ENCODE results near the gene ADCY2. TPM values are rescaled to one million over a fixed set of nuclear protein-coding genes. Genes with fewer than 3 reads are reported as not detected.

ADCY2 gene
- polyA plus RNA-seq, 2 donors: 0.06 to 0.76 TPM

DNA sequence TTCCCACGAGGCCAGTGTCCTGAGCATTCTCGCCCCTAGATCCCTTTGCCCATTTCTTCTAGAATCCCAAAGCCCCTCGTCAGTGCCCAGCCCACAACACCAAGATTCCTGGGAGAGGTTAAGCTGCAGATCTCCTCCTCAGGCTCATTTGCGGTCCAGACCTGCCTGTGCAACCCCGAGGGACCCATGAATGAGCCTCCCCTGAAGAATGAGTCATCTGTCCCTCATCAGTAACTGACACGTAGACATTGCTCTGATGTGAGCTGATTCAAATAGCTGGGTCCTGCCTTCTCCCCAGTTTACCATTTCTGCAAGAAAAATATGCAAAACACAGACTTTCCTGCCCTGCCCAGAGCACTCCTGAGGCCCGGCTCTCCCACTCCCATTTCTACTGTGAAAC lies 92.8 kb downstream of the ADCY2 start:
- 77 to 82% methylated on average over 7 of the region's 7 CpGs for WGBS, 2 donors
- Histone ChIP-seq H3K4me1 (ENCODE audit: control insufficient read depth in 2 of 2, insufficient read depth in 2 of 2, low read length in 1 of 2) (peaks cover 0 to 1% of the 10 kb centered on the region in 2 donors), H3K36me3 (ENCODE audit: control insufficient read depth in 2 of 2, insufficient read depth in 2 of 2, low read length in 1 of 2) (no peaks in the 10 kb centered on the region), H3K4me3 (ENCODE audit: low read depth in 1 of 2, low read length in 2 of 2) (no peak overlapping the region), H3K27ac (ENCODE audit: low read depth in 2 of 2, low read length in 1 of 2) (no peak overlapping the region), H3K27me3 (ENCODE audit: control insufficient read depth in 1 of 2, insufficient read depth in 2 of 2, low read length in 2 of 2) (no peaks in the 10 kb centered on the region), H3K9me3 (ENCODE audit: control insufficient read depth in 2 of 2, insufficient read depth in 1 of 2, low read depth in 1 of 2, low read length in 1 of 2) (peaks cover 0 to 1% of the 10 kb centered on the region in 2 donors)

DNA sequence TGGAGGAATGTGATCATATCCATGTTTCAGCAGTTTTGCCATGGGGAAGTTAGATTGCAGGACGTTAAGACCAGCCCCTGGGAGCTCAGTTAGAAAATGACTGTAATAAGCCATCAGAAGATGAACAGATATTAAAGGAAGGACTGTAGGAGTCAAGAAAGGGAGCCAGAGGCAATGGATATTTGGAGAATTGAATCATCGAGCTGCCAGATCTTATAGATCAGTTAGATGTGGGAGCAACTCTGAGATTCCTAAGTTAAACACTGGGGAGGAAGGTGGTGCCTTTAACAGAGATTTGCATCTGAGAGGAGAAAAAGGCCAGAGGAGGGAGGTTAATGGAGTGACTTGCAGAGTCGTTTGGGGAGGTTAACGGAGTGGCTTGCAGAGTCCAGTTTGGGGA lies 96.4 kb downstream of the ADCY2 start:
- Histone ChIP-seq H3K9me3 (ENCODE audit: control insufficient read depth in 2 of 2, insufficient read depth in 1 of 2, low read depth in 1 of 2, low read length in 1 of 2) (peaks cover 0 to 1% of the 10 kb centered on the region in 2 donors), H3K27ac (ENCODE audit: low read depth in 2 of 2, low read length in 1 of 2) (no peak overlapping the region), H3K4me3 (ENCODE audit: low read depth in 1 of 2, low read length in 2 of 2) (no peak overlapping the region), H3K36me3 (ENCODE audit: control insufficient read depth in 2 of 2, insufficient read depth in 2 of 2, low read length in 1 of 2) (no peaks in the 10 kb centered on the region), H3K27me3 (ENCODE audit: control insufficient read depth in 1 of 2, insufficient read depth in 2 of 2, low read length in 2 of 2) (no peaks in the 10 kb centered on the region), H3K4me1 (ENCODE audit: control insufficient read depth in 2 of 2, insufficient read depth in 2 of 2, low read length in 1 of 2) (peaks cover 0 to 4% of the 10 kb centered on the region in 2 donors)
- 75 to 76% methylated on average over 4 of the region's 4 CpGs for WGBS, 2 donors

DNA sequence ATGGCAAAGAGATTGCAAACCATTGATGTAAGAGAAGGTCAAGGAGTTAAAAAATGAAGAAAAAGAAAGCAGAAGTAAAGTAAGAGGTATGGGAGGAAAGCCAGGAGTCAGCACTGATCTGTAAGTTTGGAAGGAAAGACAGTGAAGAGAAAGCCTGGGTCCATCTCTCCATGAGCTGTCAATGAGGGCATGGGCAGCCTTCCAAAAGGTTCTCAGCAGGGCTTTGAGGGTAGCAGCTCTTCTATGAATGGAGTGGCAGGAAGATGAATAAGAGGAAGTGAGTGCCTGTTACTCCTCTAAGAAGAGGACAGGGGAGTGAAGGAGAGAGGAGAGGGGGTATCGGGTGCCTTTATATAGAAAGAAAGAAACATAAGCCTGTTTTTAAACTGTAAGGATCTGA lies 97.1 kb downstream of the ADCY2 start:
- Histone ChIP-seq H3K36me3 (ENCODE audit: control insufficient read depth in 2 of 2, insufficient read depth in 2 of 2, low read length in 1 of 2) (no peaks in the 10 kb centered on the region), H3K4me1 (ENCODE audit: control insufficient read depth in 2 of 2, insufficient read depth in 2 of 2, low read length in 1 of 2) (peaks cover 0 to 4% of the 10 kb centered on the region in 2 donors), H3K27me3 (ENCODE audit: control insufficient read depth in 1 of 2, insufficient read depth in 2 of 2, low read length in 2 of 2) (no peaks in the 10 kb centered on the region), H3K9me3 (ENCODE audit: control insufficient read depth in 2 of 2, insufficient read depth in 1 of 2, low read depth in 1 of 2, low read length in 1 of 2) (peaks cover 0 to 1% of the 10 kb centered on the region in 2 donors), H3K27ac (ENCODE audit: low read depth in 2 of 2, low read length in 1 of 2) (no peak overlapping the region), H3K4me3 (ENCODE audit: low read depth in 1 of 2, low read length in 2 of 2) (no peak overlapping the region)
- WGBS, 2 donors: 95% methylated on average over 1 of the region's 1 CpG

DNA sequence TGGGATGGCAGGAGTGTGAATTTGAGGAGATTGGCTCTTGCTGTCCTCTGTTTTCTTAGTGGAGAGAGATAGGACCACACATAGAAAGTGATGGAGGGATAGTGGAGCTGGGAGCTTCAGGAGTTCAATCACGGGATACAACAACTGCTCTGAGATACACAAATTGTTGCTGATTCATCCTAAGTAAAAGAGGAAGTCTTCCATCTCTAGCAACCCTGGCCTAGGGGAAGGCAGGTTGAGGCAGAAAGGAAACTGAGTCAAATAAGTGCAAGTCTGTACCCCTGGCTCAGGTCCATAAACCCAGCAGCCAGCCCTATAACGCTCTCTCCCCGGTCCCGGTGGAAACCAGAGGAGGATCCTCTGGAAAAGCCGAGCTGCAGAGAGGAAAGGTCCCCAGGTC lies 97.7 kb downstream of the ADCY2 start:
- Histone ChIP-seq H3K4me1 (ENCODE audit: control insufficient read depth in 2 of 2, insufficient read depth in 2 of 2, low read length in 1 of 2) (peaks cover 0 to 4% of the 10 kb centered on the region in 2 donors), H3K36me3 (ENCODE audit: control insufficient read depth in 2 of 2, insufficient read depth in 2 of 2, low read length in 1 of 2) (no peaks in the 10 kb centered on the region), H3K9me3 (ENCODE audit: control insufficient read depth in 2 of 2, insufficient read depth in 1 of 2, low read depth in 1 of 2, low read length in 1 of 2) (peaks cover 0 to 1% of the 10 kb centered on the region in 2 donors), H3K27ac (ENCODE audit: low read depth in 2 of 2, low read length in 1 of 2) (no peak overlapping the region), H3K4me3 (ENCODE audit: low read depth in 1 of 2, low read length in 2 of 2) (no peak overlapping the region), H3K27me3 (ENCODE audit: control insufficient read depth in 1 of 2, insufficient read depth in 2 of 2, low read length in 2 of 2) (no peaks in the 10 kb centered on the region)
- 82 to 92% methylated on average over 5 of the region's 5 CpGs for WGBS, 2 donors

DNA sequence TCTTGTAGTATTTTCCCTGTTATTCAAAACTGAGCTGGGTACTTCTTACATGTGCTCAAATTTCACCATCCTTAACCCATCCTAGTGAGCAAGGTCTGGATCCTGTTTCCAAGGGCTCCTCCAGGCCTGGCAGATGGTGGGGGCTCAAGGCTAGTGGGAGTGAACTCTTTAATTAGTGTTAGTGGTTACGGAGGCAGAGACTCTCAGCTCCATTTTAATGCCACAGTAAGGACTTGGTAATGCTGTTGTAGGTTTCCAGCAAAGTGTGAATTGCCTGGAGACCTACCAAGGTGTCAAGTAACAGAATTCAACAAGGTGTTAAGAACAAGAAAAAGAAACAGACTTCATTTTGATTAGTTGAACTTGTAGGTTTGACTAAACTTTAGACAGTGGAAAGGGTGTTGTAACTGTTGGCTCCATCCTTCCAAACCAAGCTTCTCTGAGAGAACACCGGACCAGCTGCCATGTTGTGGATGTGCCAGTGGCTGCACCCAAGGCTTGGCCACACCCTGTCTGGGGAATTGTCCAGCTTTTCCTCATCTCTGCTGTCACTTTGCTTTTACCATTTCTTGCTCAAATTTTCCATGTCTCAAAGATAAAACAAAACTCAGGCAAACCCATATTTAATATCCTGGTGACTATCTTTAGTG lies 98.7 kb downstream of the ADCY2 start:
- no peaks in the 10 kb centered on the region for H3K27me3 ChIP-seq (ENCODE audit: control insufficient read depth in 1 of 2, insufficient read depth in 2 of 2, low read length in 2 of 2)
- H3K9me3 ChIP-seq (ENCODE audit: control insufficient read depth in 2 of 2, insufficient read depth in 1 of 2, low read depth in 1 of 2, low read length in 1 of 2): peaks cover 0 to under 1% of the 10 kb centered on the region in 2 donors
- peaks cover 0 to 4% of the 10 kb centered on the region in 2 donors for H3K4me1 ChIP-seq (ENCODE audit: control insufficient read depth in 2 of 2, insufficient read depth in 2 of 2, low read length in 1 of 2)
- H3K27ac ChIP-seq (ENCODE audit: low read depth in 2 of 2, low read length in 1 of 2): no peak overlapping the region
- WGBS, 2 donors: 62 to 65% methylated on average over 2 of the region's 2 CpGs
- no peak overlapping the region for H3K4me3 ChIP-seq (ENCODE audit: low read depth in 1 of 2, low read length in 2 of 2)
- H3K36me3 ChIP-seq (ENCODE audit: control insufficient read depth in 2 of 2, insufficient read depth in 2 of 2, low read length in 1 of 2): no peaks in the 10 kb centered on the region

DNA sequence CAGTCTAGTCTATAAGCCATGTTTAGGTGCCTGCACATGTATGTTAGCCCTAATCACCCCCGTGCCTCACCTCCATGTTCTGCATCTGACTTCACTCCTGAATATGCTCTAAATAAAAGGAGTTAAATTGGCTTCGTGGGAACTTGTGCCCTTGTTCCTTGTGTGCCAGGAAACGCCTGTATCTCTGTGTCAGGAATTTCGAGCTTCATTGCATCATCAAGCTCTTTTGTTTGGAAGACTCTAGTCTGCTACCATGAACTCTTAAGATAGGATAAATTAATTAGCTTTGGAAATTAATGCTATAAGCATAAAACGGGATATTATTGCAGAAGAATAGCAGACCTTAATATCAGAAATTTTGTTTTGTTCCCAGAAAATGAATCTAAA lies 99.2 kb downstream of the ADCY2 start:
- H3K27ac ChIP-seq (ENCODE audit: low read depth in 2 of 2, low read length in 1 of 2): no peak overlapping the region
- WGBS, 2 donors: 46 to 48% methylated on average over 5 of the region's 5 CpGs
- H3K27me3 ChIP-seq (ENCODE audit: control insufficient read depth in 1 of 2, insufficient read depth in 2 of 2, low read length in 2 of 2): no peaks in the 10 kb centered on the region
- H3K9me3 ChIP-seq (ENCODE audit: control insufficient read depth in 2 of 2, insufficient read depth in 1 of 2, low read depth in 1 of 2, low read length in 1 of 2): no peaks in the 10 kb centered on the region
- H3K36me3 ChIP-seq (ENCODE audit: control insufficient read depth in 2 of 2, insufficient read depth in 2 of 2, low read length in 1 of 2): no peaks in the 10 kb centered on the region
- H3K4me3 ChIP-seq (ENCODE audit: low read depth in 1 of 2, low read length in 2 of 2): no peak overlapping the region
- H3K4me1 ChIP-seq (ENCODE audit: control insufficient read depth in 2 of 2, insufficient read depth in 2 of 2, low read length in 1 of 2): peaks cover 0 to 4% of the 10 kb centered on the region in 2 donors

DNA sequence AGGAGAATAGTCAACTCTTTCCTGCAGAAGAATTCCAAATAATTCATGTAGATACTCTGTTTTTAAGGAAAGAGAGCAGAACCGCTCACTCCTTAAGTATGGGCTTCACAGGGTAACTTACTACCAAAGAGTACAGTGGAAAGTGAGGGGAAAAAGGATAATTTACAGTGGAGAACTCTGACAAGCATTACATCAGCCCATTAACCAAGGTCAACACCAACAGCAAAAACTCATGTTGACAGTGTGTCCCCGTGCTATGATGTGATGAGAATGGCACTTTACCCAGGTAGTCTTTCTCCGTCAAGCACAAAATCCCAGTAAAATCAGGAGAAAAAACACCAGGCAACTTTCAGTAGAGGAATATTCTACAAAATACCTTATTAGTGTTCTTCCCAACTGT lies 104.3 kb downstream of the ADCY2 start:
- Histone ChIP-seq H3K4me3 (ENCODE audit: low read depth in 1 of 2, low read length in 2 of 2) (no peak overlapping the region), H3K4me1 (ENCODE audit: control insufficient read depth in 2 of 2, insufficient read depth in 2 of 2, low read length in 1 of 2) (no peaks in the 10 kb centered on the region), H3K9me3 (ENCODE audit: control insufficient read depth in 2 of 2, insufficient read depth in 1 of 2, low read depth in 1 of 2, low read length in 1 of 2) (no peaks in the 10 kb centered on the region), H3K27ac (ENCODE audit: low read depth in 2 of 2, low read length in 1 of 2) (no peak overlapping the region), H3K27me3 (ENCODE audit: control insufficient read depth in 1 of 2, insufficient read depth in 2 of 2, low read length in 2 of 2) (no peaks in the 10 kb centered on the region), H3K36me3 (ENCODE audit: control insufficient read depth in 2 of 2, insufficient read depth in 2 of 2, low read length in 1 of 2) (no peaks in the 10 kb centered on the region)
- 86 to 89% methylated on average over 3 of the region's 3 CpGs for WGBS, 2 donors

DNA sequence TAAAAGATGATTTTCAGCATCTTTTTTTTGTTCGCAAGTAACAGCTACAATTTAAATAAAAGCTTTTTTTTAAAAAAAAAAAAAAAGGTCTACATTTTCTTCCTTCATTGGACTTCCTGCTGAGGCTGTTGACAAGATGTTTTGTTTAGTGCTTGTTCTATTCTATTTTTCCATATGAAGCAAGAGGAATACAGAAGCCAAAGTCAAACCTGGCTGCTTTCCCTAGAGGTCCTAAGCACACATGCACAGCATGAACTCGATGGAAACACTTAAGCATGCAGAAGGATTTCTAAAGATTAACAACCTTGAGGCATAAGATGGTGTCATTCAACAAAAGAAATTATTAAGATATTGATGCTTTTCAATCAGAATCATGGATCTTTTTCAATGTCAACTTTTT lies 105.1 kb downstream of the ADCY2 start:
- no peaks in the 10 kb centered on the region for H3K27me3 ChIP-seq (ENCODE audit: control insufficient read depth in 1 of 2, insufficient read depth in 2 of 2, low read length in 2 of 2)
- no peaks in the 10 kb centered on the region for H3K36me3 ChIP-seq (ENCODE audit: control insufficient read depth in 2 of 2, insufficient read depth in 2 of 2, low read length in 1 of 2)
- H3K4me3 ChIP-seq (ENCODE audit: low read depth in 1 of 2, low read length in 2 of 2): no peak overlapping the region
- no peak overlapping the region for H3K27ac ChIP-seq (ENCODE audit: low read depth in 2 of 2, low read length in 1 of 2)
- 71 to 72% methylated on average over 2 of the region's 2 CpGs for WGBS, 2 donors
- no peaks in the 10 kb centered on the region for H3K9me3 ChIP-seq (ENCODE audit: control insufficient read depth in 2 of 2, insufficient read depth in 1 of 2, low read depth in 1 of 2, low read length in 1 of 2)
- H3K4me1 ChIP-seq (ENCODE audit: control insufficient read depth in 2 of 2, insufficient read depth in 2 of 2, low read length in 1 of 2): no peaks in the 10 kb centered on the region

DNA sequence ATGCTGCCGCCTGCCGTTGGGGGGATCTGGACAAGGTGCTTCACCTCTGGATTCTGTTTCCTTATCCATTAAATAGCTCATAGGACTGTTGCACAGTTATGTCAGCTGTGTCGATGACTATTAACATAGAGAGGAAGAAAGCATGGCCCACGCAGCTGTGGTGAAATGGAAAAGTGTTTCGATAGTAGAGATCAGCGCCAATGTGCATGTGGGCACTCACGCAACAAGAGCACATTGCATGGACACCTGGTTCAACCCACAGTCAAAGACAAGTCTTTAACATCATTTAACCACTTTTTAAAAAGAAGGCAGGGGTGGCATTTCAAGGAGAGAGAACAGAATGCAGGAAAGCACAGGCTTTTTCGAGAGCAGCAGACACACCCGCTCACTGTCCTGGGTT lies 107.6 kb downstream of the ADCY2 start:
- Histone ChIP-seq H3K27ac (ENCODE audit: low read depth in 2 of 2, low read length in 1 of 2) (no peak overlapping the region), H3K36me3 (ENCODE audit: control insufficient read depth in 2 of 2, insufficient read depth in 2 of 2, low read length in 1 of 2) (no peaks in the 10 kb centered on the region), H3K4me3 (ENCODE audit: low read depth in 1 of 2, low read length in 2 of 2) (no peak overlapping the region), H3K27me3 (ENCODE audit: control insufficient read depth in 1 of 2, insufficient read depth in 2 of 2, low read length in 2 of 2) (no peaks in the 10 kb centered on the region), H3K9me3 (ENCODE audit: control insufficient read depth in 2 of 2, insufficient read depth in 1 of 2, low read depth in 1 of 2, low read length in 1 of 2) (no peaks in the 10 kb centered on the region), H3K4me1 (ENCODE audit: control insufficient read depth in 2 of 2, insufficient read depth in 2 of 2, low read length in 1 of 2) (no peaks in the 10 kb centered on the region)
- 88 to 89% methylated on average over 9 of the region's 9 CpGs for WGBS, 2 donors

DNA sequence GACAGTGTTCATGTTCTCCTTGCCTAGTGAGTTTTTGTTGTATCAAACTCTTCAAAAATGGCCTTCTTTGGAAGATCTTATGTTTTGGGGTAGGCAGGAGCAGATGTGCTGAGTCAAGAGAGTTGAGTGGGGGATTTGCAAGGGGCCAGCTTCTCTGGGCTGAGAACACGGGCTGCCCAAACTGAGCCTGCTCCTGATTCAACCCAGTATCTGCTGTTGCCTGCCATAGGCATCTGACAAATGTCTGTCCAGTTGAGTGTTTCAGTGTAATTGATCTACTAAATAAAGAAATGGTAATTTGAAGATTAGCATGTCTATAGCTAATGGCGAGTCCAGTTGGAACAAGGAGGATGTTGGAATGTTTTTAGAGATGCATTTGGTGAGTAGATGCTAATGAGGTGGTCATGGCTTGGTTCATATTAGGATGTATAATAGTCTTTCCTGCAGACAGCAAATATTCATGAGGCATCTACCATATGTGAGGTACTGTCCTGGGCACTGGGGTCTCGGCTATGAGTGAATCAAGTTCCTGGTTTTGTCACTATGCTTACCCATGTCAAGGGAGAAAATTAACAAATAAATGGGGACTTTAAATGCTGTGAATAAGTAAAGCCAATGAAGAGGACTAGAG lies 119.5 kb downstream of the ADCY2 start:
- no peak overlapping the region for H3K27ac ChIP-seq (ENCODE audit: low read depth in 2 of 2, low read length in 1 of 2)
- 78 to 81% methylated on average over 3 of the region's 3 CpGs for whole genome bisulfite sequencing, 2 donors
- no peaks in the 10 kb centered on the region for H3K9me3 ChIP-seq (ENCODE audit: control insufficient read depth in 2 of 2, insufficient read depth in 1 of 2, low read depth in 1 of 2, low read length in 1 of 2)
- H3K4me1 ChIP-seq (ENCODE audit: control insufficient read depth in 2 of 2, insufficient read depth in 2 of 2, low read length in 1 of 2): no peaks in the 10 kb centered on the region
- H3K27me3 ChIP-seq (ENCODE audit: control insufficient read depth in 1 of 2, insufficient read depth in 2 of 2, low read length in 2 of 2): no peaks in the 10 kb centered on the region
- H3K4me3 ChIP-seq (ENCODE audit: low read depth in 1 of 2, low read length in 2 of 2): no peak overlapping the region
- no peaks in the 10 kb centered on the region for H3K36me3 ChIP-seq (ENCODE audit: control insufficient read depth in 2 of 2, insufficient read depth in 2 of 2, low read length in 1 of 2)
